K562 (cell line): ENCODE results near the gene KRTAP26-1. TPM values are rescaled to one million over a fixed set of nuclear protein-coding genes. Genes with fewer than 3 reads are reported as not detected.

Source experiments
- ATAC-seq: fragments of 200-7000 bp; cut with Tn5 transposase; 3 replicates; pipeline ENCODE4 v1.9.1; 2020; ENCODE audit warnings: moderate library complexity
- BruUV-seq: library from RNA; stranded (reverse); fragments of 400-500 nt; replicated peaks from 2 replicates; lab custom pipeline; 2021; lab: Mats Ljungman, UMichigan
- CTCF ChIA-PET: fragments of 300-600 bp; formaldehyde crosslinking; extraction: SDS; loops from one replicate; lab custom pipeline; 2021; ENCODE audit warnings: low intra/inter-chr PET ratio; lab: Yijun Ruan, JAX
- POLR2A ChIA-PET: fragments of 300-600, 350-650 bp; sonication (Branson Sonifier 250); formaldehyde crosslinking; extraction: SDS; loops from one replicate; lab custom pipeline; 2021; ENCODE audit warnings: antibody characterized with exemption, inconsistent platforms; lab: Yijun Ruan, JAX
- DNase-seq, 4 experiments: peaks; one replicate each; pipeline versions ENCODE4 v3.0.0 to v3.0.0-alpha.2; 2011 to 2018; ENCODE audit warnings: low spot score in 3 of 4, mixed read lengths in 3 of 4; ENCODE audit errors: extremely low read depth in 1 of 4
- FAIRE-seq: peaks from 2 replicates; lab custom pipeline; 2011; peaks lifted over from hg19 to GRCh38; lab: Jason Lieb, UNC
- H2AFZ ChIP-seq: 2 replicates; pipeline ENCODE4 v1.6.0; 2011; ENCODE audit warnings: low read depth, low read length, control low read depth, inconsistent platforms
- H3K27ac ChIP-seq: fragments of 200-600 bp; 3 replicates; pipeline ENCODE4 v1.8.0; 2011; ENCODE audit warnings: low read depth, mild to moderate bottlenecking, control low read depth, inconsistent platforms, low read length, moderate library complexity, mixed read lengths; ENCODE audit errors: extremely low read depth
- H3K27me3 ChIP-seq, 2 experiments: fragments of 300-600 bp in 1 of 2; 2 replicates in 1 of 2; 3 replicates in 1 of 2; pipeline versions ENCODE4 v1.6.0 to v1.8.0; 2011; ENCODE audit warnings: inconsistent platforms in 2 of 2, low read length in 2 of 2, mild to moderate bottlenecking in 1 of 2, mixed read lengths in 1 of 2, moderate library complexity in 1 of 2; ENCODE audit not compliant: control insufficient read depth in 2 of 2, insufficient read depth in 2 of 2
- H3K36me3 ChIP-seq: fragments of 300-600 bp; 3 replicates; pipeline ENCODE4 v1.8.0; 2011; ENCODE audit warnings: mild to moderate bottlenecking, low read length, inconsistent platforms; ENCODE audit not compliant: control insufficient read depth, insufficient read depth
- H3K4me1 ChIP-seq, 2 experiments: fragments of 200-600 bp in 1 of 2; replicated peaks in 1 of 2; 2 replicates in 1 of 2; 3 replicates in 1 of 2; pipeline versions ENCODE4 v1.5.1 to v1.8.0; 2011; ENCODE audit warnings: inconsistent platforms in 2 of 2, low read length in 2 of 2, mild to moderate bottlenecking in 1 of 2, mixed read lengths in 1 of 2, moderate library complexity in 1 of 2; ENCODE audit not compliant: control insufficient read depth in 2 of 2, insufficient read depth in 2 of 2
- H3K4me2 ChIP-seq: 2 replicates; pipeline ENCODE4 v1.6.1; 2011; ENCODE audit warnings: low read length, control low read depth, inconsistent platforms, mixed read lengths; ENCODE audit not compliant: insufficient read depth
- H3K4me3 ChIP-seq: fragments of 200-600 bp; sonication (generic), shearing (Covaris generic); 2 replicates; pipeline ENCODE4 v1.5.1; 2016; ENCODE audit warnings: control low read depth, inconsistent platforms
- H3K79me2 ChIP-seq: fragments of 200-600 bp; 3 replicates; pipeline ENCODE4 v1.8.0; 2011; ENCODE audit warnings: low read length, inconsistent platforms; ENCODE audit not compliant: control insufficient read depth, insufficient read depth
- H3K9ac ChIP-seq, 2 experiments: 2 replicates each; pipeline versions ENCODE4 v1.6.0 to v1.6.1; 2011; ENCODE audit warnings: low read depth in 2 of 2, low read length in 2 of 2, control low read depth in 1 of 2, inconsistent platforms in 1 of 2, mild to moderate bottlenecking in 1 of 2, mixed read lengths in 1 of 2; ENCODE audit not compliant: insufficient read depth in 1 of 2
- H3K9me1 ChIP-seq: one replicate; pipeline ENCODE4 v1.6.0; 2011; ENCODE audit warnings: inconsistent platforms, mild to moderate bottlenecking, low read length, moderate library complexity; ENCODE audit not compliant: control insufficient read depth, insufficient read depth
- H3K9me3 ChIP-seq: replicated peaks from 2 replicates; pipeline ENCODE4 v1.5.1; 2011; ENCODE audit warnings: low read depth, low read length, inconsistent platforms; ENCODE audit not compliant: control insufficient read depth, insufficient read depth
- H4K20me1 ChIP-seq: replicated peaks from 2 replicates; pipeline ENCODE4 v1.6.1; 2011; ENCODE audit warnings: low read length, inconsistent platforms, mixed read lengths; ENCODE audit not compliant: control insufficient read depth, insufficient read depth
- GTF2F1 ChIP-seq: IDR thresholded peaks from 2 replicates; pipeline ENCODE4 v1.6.1; 2011; ENCODE audit warnings: low read depth, low read length, improper control_type of control experiment
- WGBS: fragments of 100-300 bp; shearing (Covaris generic); methylation state at CpG from one replicate; pipeline ENCODE4 v1.1.6; 2016; ENCODE audit warnings: low coverage, mixed read lengths; ENCODE audit not compliant: insufficient coverage; ENCODE audit errors: missing lambda C conversion rate; 5-methylcytosine and 5-hydroxymethylcytosine counted together
- in situ Hi-C: fragments of 300-500 bp; cut with MboI; formaldehyde crosslinking; loops from 4 replicates; pipeline ENCODE4 v1.15.0; 2018; ENCODE audit warnings: inconsistent platforms, mixed read lengths
- intact Hi-C: fragments of 100-400 bp; cut with micrococcal nuclease; formaldehyde crosslinking; loops from 2 replicates; pipeline ENCODE4 v1.14.2; 2022
- polyA plus RNA-seq, 8 experiments: library from polyadenylated mRNA; depleted of rRNA in 4 of 8; stranded (reverse) in 5 of 8; unstranded in 3 of 8; fragments of >200 nt; fragmentation: Nextera tagmentation in 2 of 8; fragmentation: Illumina TruSeq in 1 of 8; extraction: Ambion mirVana in 2 of 8; extraction: Trizol in 1 of 8; gene quantifications; 2 replicates each; pipeline versions ENCODE4 v1.2.1 to v1.2.3, GENCODE V29; 2011 to 2014; ENCODE audit warnings: inconsistent platforms in 1 of 8, missing spikeins in 1 of 8
- total RNA-seq, 7 experiments: library from RNA; depleted of rRNA in 6 of 7; stranded (reverse); fragments of >200 nt in 6 of 7; fragmentation: Illumina TruSeq in 2 of 7; extraction: Trizol in 2 of 7; gene quantifications; 2 replicates each; pipeline versions ENCODE4 v1.2.1 to v1.2.3, GENCODE V29; 2011 to 2021; ENCODE audit warnings: low replicate concordance in 1 of 7
- TF ChIP-seq, protein P1 (sequence below): sonication (generic); formaldehyde crosslinking; IDR thresholded peaks from 2 replicates; pipeline ENCODE4 v1.4.0; 2020; ENCODE audit warnings: mild to moderate bottlenecking, missing genetic modification reagents
- TF ChIP-seq, protein P2 (sequence below): IDR thresholded peaks from 2 replicates; pipeline ENCODE4 v1.6.1; 2016; ENCODE audit warnings: missing genetic modification characterization, missing compliant biosample characterization
- TF ChIP-seq, protein P3 (sequence below): sonication (generic); formaldehyde crosslinking; IDR thresholded peaks from 2 replicates; pipeline ENCODE4 v1.8.1; 2022; ENCODE audit warnings: missing genetic modification reagents

KRTAP26-1 gene
- total and polyA plus RNA-seq, 9 of the 15 experiments (the other 6 are each of a cell fraction or from before 2014, with no cell fraction given), result not detected

GRCh38 chr21:30355906-30356305 is 35.8 kb upstream of the KRTAP26-1 start (continued):
- TF ChIP-seq, protein P1, sequence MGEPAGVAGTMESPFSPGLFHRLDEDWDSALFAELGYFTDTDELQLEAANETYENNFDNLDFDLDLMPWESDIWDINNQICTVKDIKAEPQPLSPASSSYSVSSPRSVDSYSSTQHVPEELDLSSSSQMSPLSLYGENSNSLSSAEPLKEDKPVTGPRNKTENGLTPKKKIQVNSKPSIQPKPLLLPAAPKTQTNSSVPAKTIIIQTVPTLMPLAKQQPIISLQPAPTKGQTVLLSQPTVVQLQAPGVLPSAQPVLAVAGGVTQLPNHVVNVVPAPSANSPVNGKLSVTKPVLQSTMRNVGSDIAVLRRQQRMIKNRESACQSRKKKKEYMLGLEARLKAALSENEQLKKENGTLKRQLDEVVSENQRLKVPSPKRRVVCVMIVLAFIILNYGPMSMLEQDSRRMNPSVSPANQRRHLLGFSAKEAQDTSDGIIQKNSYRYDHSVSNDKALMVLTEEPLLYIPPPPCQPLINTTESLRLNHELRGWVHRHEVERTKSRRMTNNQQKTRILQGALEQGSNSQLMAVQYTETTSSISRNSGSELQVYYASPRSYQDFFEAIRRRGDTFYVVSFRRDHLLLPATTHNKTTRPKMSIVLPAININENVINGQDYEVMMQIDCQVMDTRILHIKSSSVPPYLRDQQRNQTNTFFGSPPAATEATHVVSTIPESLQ (CRISPR knock-in tag), result no peak
- TF ChIP-seq GTF2F1, result no peak

GRCh38 chr21:30354308-30355005 is 34.3 kb upstream of the KRTAP26-1 start:
- no TSS peak for BruUV-seq
- intact Hi-C loops (no loop called here), in situ Hi-C loops (no loop called here)

More at GRCh38 chr21:30354308-30355005, 34.3 kb upstream of the KRTAP26-1 start:
- no peak overlapping the region for H3K9ac ChIP-seq
- TF ChIP-seq, protein P2, sequence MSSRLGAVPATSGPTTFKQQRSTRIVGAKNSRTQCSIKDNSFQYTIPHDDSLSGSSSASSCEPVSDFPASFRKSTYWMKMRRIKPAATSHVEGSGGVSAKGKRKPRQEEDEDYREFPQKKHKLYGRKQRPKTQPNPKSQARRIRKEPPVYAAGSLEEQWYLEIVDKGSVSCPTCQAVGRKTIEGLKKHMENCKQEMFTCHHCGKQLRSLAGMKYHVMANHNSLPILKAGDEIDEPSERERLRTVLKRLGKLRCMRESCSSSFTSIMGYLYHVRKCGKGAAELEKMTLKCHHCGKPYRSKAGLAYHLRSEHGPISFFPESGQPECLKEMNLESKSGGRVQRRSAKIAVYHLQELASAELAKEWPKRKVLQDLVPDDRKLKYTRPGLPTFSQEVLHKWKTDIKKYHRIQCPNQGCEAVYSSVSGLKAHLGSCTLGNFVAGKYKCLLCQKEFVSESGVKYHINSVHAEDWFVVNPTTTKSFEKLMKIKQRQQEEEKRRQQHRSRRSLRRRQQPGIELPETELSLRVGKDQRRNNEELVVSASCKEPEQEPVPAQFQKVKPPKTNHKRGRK (tag), result peak; percentile 53; the same call in 1 of the 2 replicates
- TF ChIP-seq, protein P3, sequence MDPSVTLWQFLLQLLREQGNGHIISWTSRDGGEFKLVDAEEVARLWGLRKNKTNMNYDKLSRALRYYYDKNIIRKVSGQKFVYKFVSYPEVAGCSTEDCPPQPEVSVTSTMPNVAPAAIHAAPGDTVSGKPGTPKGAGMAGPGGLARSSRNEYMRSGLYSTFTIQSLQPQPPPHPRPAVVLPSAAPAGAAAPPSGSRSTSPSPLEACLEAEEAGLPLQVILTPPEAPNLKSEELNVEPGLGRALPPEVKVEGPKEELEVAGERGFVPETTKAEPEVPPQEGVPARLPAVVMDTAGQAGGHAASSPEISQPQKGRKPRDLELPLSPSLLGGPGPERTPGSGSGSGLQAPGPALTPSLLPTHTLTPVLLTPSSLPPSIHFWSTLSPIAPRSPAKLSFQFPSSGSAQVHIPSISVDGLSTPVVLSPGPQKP (CRISPR knock-in tag), result no peak
- WGBS, result 0% methylated on average over 1 of the region's 1 CpG
- no peak overlapping the region for H2AFZ ChIP-seq
- no peaks in the 10 kb centered on the region for H3K4me1 ChIP-seq
- no peak for DNase-seq
- H3K36me3 ChIP-seq, result no peaks in the 10 kb centered on the region
- no peaks in the 10 kb centered on the region for H4K20me1 ChIP-seq
- no peak for FAIRE-seq
- no peaks in the 10 kb centered on the region for H3K27me3 ChIP-seq
- POLR2A ChIA-PET, result no interaction called here
- no peaks in the 10 kb centered on the region for H3K9me1 ChIP-seq
- CTCF ChIA-PET, result no interaction called here
- H3K79me2 ChIP-seq, result no peaks in the 10 kb centered on the region
- H3K4me3 ChIP-seq, result no peak overlapping the region
- H3K4me2 ChIP-seq, result no peak overlapping the region
- H3K27ac ChIP-seq, result no peak overlapping the region
- ATAC-seq, result no peak
- no peaks in the 10 kb centered on the region; the same call in 1 of the 2 replicates for H3K9me3 ChIP-seq
